ENCODE results near the gene PPP1R14B.

Gene PPP1R14B

GRCh38 chr11:64246871-64247728 lies at the start of gene PPP1R14B:
Gene PPP1R14B (minus strand): TSS chr11:64246943. CDS start chr11:64246673, 270 bp downstream.
- peak in 2 of 4 experiments; percentile 77 to 85 for DNase-seq (ENCODE audit: low read depth in 4 of 4, low spot score in 1 of 4)

- no peak for DNase-seq (ENCODE audit: low read depth in 4 of 4, low spot score in 1 of 4)
Measured at GRCh38 chr11:64296236-64296635, 49.5 kb upstream of the PPP1R14B start.

GRCh38 chr11:64295760-64296159 lies 49.0 kb upstream of the PPP1R14B start:
- no peak for DNase-seq (ENCODE audit: low read depth in 4 of 4, low spot score in 1 of 4)

- DNase-seq (ENCODE audit: low read depth in 4 of 4, low spot score in 1 of 4) = no peak
Measured at GRCh38 chr11:64294774-64295173, 48.0 kb upstream of the PPP1R14B start.

GRCh38 chr11:64292460-64293254 lies 45.9 kb upstream of the PPP1R14B start:
- no peak for DNase-seq (ENCODE audit: low read depth in 4 of 4, low spot score in 1 of 4)

GRCh38 chr11:64291752-64292459 lies 45.2 kb upstream of the PPP1R14B start:
- DNase-seq (ENCODE audit: low read depth in 4 of 4, low spot score in 1 of 4) = no peak

- DNase-seq (ENCODE audit: low read depth in 4 of 4, low spot score in 1 of 4) = no peak
Measured at GRCh38 chr11:64291262-64291751, 44.6 kb upstream of the PPP1R14B start, which contains the start of gene KCNK4. Gene KCNK4 (plus strand): TSS chr11:64291302. CDS start chr11:64293019, 1,717 bp downstream.

GRCh38 chr11:64290352-64291261 lies 43.9 kb upstream of the PPP1R14B start:
- no peak for DNase-seq (ENCODE audit: low read depth in 4 of 4, low spot score in 1 of 4)

GRCh38 chr11:64289002-64289564 lies 42.3 kb upstream of the PPP1R14B start:
- DNase-seq (ENCODE audit: low read depth in 4 of 4, low spot score in 1 of 4) = no peak

- DNase-seq (ENCODE audit: low read depth in 4 of 4, low spot score in 1 of 4) = no peak
Measured at GRCh38 chr11:64288353-64288750, 41.6 kb upstream of the PPP1R14B start.

GRCh38 chr11:64287676-64288352 lies 41.1 kb upstream of the PPP1R14B start:
- DNase-seq (ENCODE audit: low read depth in 4 of 4, low spot score in 1 of 4) = no peak

- DNase-seq (ENCODE audit: low read depth in 4 of 4, low spot score in 1 of 4) = no peak
Measured at GRCh38 chr11:64286801-64287159, 40.0 kb upstream of the PPP1R14B start.

- no peak for DNase-seq (ENCODE audit: low read depth in 4 of 4, low spot score in 1 of 4)
Measured at GRCh38 chr11:64285885-64286800, 39.4 kb upstream of the PPP1R14B start.

GRCh38 chr11:64284962-64285884 lies 38.5 kb upstream of the PPP1R14B start, which contains the start of gene GPR137:
Gene GPR137 (plus strand): TSS chr11:64285848. CDS start chr11:64286525, 677 bp downstream.
- DNase-seq (ENCODE audit: low read depth in 4 of 4, low spot score in 1 of 4) = peak; percentile 79 to 90 (median 86)

GRCh38 chr11:64284048-64284961 lies 37.6 kb upstream of the PPP1R14B start, which contains the start of gene BAD:
Gene BAD (minus strand): TSS chr11:64284665. CDS start chr11:64284368, 297 bp downstream.
- DNase-seq (ENCODE audit: low read depth in 4 of 4, low spot score in 1 of 4) = peak; percentile 84 to 93 (median 88)

- DNase-seq (ENCODE audit: low read depth in 4 of 4, low spot score in 1 of 4) = no peak
Measured at GRCh38 chr11:64283092-64283491, 36.3 kb upstream of the PPP1R14B start.
